Placental epithelial cell (primary cell): Measurements from ENCODE around the gene EBPL. TPM values are rescaled to one million over a fixed set of nuclear protein-coding genes. Genes with fewer than 3 reads are reported as not detected.

Experiments
- total RNA-seq: library from RNA; depleted of rRNA; stranded (reverse); fragments of >200 nt; gene quantifications from 2 replicates; pipeline ENCODE4 v1.2.3, GENCODE V29; 2012

EBPL gene
- total RNA-seq, result 24.7 and 47.8 TPM in 2 replicates

GRCh38 chr13:49690995-49691784 lies at the start of gene EBPL:
Gene EBPL (minus strand): TSS chr13:49691486. CDS start chr13:49691424, 62 bp downstream.

DNA sequence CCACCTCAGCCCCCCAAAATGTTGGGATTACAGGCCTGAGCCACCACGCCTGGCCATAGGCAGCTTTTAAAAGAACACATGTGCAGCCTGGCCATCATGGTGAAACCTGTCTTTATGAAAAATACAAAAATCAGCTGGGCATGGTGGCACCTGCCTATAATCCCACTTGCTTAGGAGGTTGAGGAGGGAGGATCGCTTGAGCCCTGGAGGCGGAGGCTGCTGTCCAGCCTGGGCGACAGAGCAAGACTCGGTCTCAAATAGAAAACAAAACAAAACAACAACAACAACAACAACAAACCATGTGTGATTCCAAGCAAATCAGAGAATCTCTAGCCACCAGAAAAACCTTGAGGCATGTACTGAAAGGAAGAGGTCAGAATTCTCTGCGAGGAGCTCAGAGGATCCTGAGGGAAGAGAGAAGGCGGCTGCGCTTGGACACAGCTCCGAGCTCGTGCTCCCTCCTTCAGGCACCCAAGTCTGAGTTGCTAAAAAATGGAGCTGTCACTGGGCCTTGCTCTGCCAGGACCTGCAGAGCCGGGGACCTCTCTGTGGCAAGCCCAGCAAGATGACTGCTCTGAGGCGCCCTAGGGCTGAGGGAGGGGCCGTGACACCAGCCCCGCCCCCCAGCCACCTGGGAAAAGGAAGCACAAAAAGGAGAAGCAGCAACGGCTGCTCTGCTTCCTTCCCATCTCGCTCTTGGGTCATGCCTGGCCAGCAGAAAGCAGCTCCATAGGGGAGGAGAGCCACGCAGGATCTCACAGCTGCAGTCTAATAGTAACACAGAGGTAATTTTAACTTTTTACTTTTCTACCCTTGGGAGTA lies 63.2 kb downstream of the EBPL start, which contains the start of gene ARL11:
ARL11 (plus strand) TSS at position 677 of the 822 bp plus-strand sequence. CDS start 1,941 bp downstream, outside the sequence.

Other genes starting within 250 kb of the EBPL start
- 8.5 and 14.5 TPM in 2 replicates for gene CAB39L, start 247.4 kb downstream of the EBPL start, total RNA-seq
- 7.5 and 7.9 TPM in 2 replicates for gene SETDB2, start 247.2 kb downstream of the EBPL start, total RNA-seq
- 12.8 and 15.3 TPM in 2 replicates for gene PHF11, start 195.5 kb downstream of the EBPL start, total RNA-seq
- 10.1 and 10.6 TPM in 2 replicates for gene RCBTB1, start 105.9 kb downstream of the EBPL start, total RNA-seq
- gene ARL11, start 63.0 kb downstream of the EBPL start, total RNA-seq, result 1.1 and 1.6 TPM in 2 replicates
- 16.5 and 28.2 TPM in 2 replicates for gene KPNA3, start 101.2 kb upstream of the EBPL start, total RNA-seq
- 5.5 and 7.7 TPM in 2 replicates for gene SPRYD7, start 244.9 kb upstream of the EBPL start, total RNA-seq